HUES6 (cell line): ENCODE measurements around the gene TLCD3B.

ENCODE experiments used
- H3K27ac ChIP-seq: 2 replicates; pipeline ENCODE4 v1.7.0; 2013; ENCODE audit warnings: low read depth, mild to moderate bottlenecking, low read length, inconsistent platforms
- H3K27me3 ChIP-seq: 2 replicates; pipeline ENCODE4 v1.6.1; 2013; ENCODE audit warnings: low read length; ENCODE audit not compliant: control insufficient read depth, insufficient read depth
- H3K36me3 ChIP-seq: 2 replicates; pipeline ENCODE4 v1.6.1; 2013; ENCODE audit warnings: low read length; ENCODE audit not compliant: control insufficient read depth, insufficient read depth
- H3K4me1 ChIP-seq: 2 replicates; pipeline ENCODE4 v1.6.1; 2013; ENCODE audit warnings: low read length; ENCODE audit not compliant: control insufficient read depth, insufficient read depth
- H3K4me3 ChIP-seq: 2 replicates; pipeline ENCODE4 v1.5.1; 2013; ENCODE audit warnings: low read depth, low read length
- H3K9ac ChIP-seq: one replicate; pipeline ENCODE4 v1.6.1; 2013; ENCODE audit warnings: mild to moderate bottlenecking, low read length
- H3K9me3 ChIP-seq: 2 replicates; pipeline ENCODE4 v1.6.1; 2013; ENCODE audit warnings: low read depth, low read length; ENCODE audit not compliant: control insufficient read depth, insufficient read depth

TLCD3B gene

GRCh38 chr16:30003670-30004423 is 27.2 kb downstream of the TLCD3B start:
- Histone ChIP-seq H3K4me1 (no peaks in the 10 kb centered on the region), H3K9me3 (no peaks in the 10 kb centered on the region), H3K27me3 (peaks cover 2% of the 10 kb centered on the region; the same call in 1 of the 2 replicates), H3K4me3 (no peak overlapping the region), H3K9ac (no peak overlapping the region), H3K27ac (no peak overlapping the region), H3K36me3 (peaks cover 39% of the 10 kb centered on the region)

- Histone ChIP-seq H3K27me3 (no peaks in the 10 kb centered on the region), H3K27ac (no peak overlapping the region), H3K9ac (no peak overlapping the region), H3K36me3 (peaks cover 40% of the 10 kb centered on the region), H3K4me3 (no peak overlapping the region), H3K9me3 (no peaks in the 10 kb centered on the region), H3K4me1 (no peaks in the 10 kb centered on the region)
These were observed 28.3 kb downstream of the TLCD3B start for GRCh38 chr16:30002614-30003346.

- no peak overlapping the region for H3K27ac ChIP-seq
- H3K27me3 ChIP-seq, result no peaks in the 10 kb centered on the region
- no peak overlapping the region for H3K9ac ChIP-seq
- peaks cover 35% of the 10 kb centered on the region for H3K36me3 ChIP-seq
- H3K4me1 ChIP-seq, result no peaks in the 10 kb centered on the region
- no peaks in the 10 kb centered on the region for H3K9me3 ChIP-seq
- H3K4me3 ChIP-seq, result no peak overlapping the region
These were observed 30.1 kb downstream of the TLCD3B start for GRCh38 chr16:30000735-30001631.

GRCh38 chr16:29999605-30000004 is 31.5 kb downstream of the TLCD3B start:
- H3K27ac ChIP-seq, result no peak overlapping the region
- H3K36me3 ChIP-seq, result peaks cover 31% of the 10 kb centered on the region
- H3K9me3 ChIP-seq, result no peaks in the 10 kb centered on the region
- no peaks in the 10 kb centered on the region for H3K4me1 ChIP-seq
- H3K9ac ChIP-seq, result no peak overlapping the region
- H3K27me3 ChIP-seq, result no peaks in the 10 kb centered on the region
- H3K4me3 ChIP-seq, result no peak overlapping the region

GRCh38 chr16:29996766-29997250 is 34.3 kb downstream of the TLCD3B start:
- H3K36me3 ChIP-seq, result peaks cover 34% of the 10 kb centered on the region

GRCh38 chr16:29995911-29996765 is 34.9 kb downstream of the TLCD3B start, which contains the start of gene INO80E:
Gene INO80E (plus strand): TSS chr16:29996241. CDS start chr16:29996311, 70 bp downstream.
- H3K9me3 ChIP-seq, result no peaks in the 10 kb centered on the region

More at GRCh38 chr16:29996766-29997250, 34.3 kb downstream of the TLCD3B start:
- Histone ChIP-seq H3K4me3 (peak overlapping the region; percentile 87), H3K27ac (no peak overlapping the region), H3K9me3 (no peaks in the 10 kb centered on the region), H3K9ac (peak overlapping the region; percentile 74), H3K27me3 (no peaks in the 10 kb centered on the region), H3K4me1 (no peaks in the 10 kb centered on the region)

GRCh38 chr16:29995324-29995910 is 35.7 kb downstream of the TLCD3B start, which contains the start of gene HIRIP3:
Gene HIRIP3 (minus strand): TSS chr16:29995617. CDS start chr16:29995605, 12 bp downstream.
- no peaks in the 10 kb centered on the region for H3K27me3 ChIP-seq
- H3K4me1 ChIP-seq, result no peaks in the 10 kb centered on the region
- peak within 1 kb of the TSS; percentile 95 for H3K27ac ChIP-seq
- H3K9me3 ChIP-seq, result no peaks in the 10 kb centered on the region
- H3K4me3 ChIP-seq, result peak within 1 kb of the TSS; percentile 87
- peaks cover 45% of the 10 kb centered on the region for H3K36me3 ChIP-seq
- H3K9ac ChIP-seq, result peak within 1 kb of the TSS; percentile 97

More at GRCh38 chr16:29995911-29996765, 34.9 kb downstream of the TLCD3B start, which contains the start of gene INO80E:
- H3K9ac ChIP-seq, result peak within 1 kb of the TSS; percentile 97
- no peaks in the 10 kb centered on the region for H3K27me3 ChIP-seq
- H3K36me3 ChIP-seq, result peaks cover 39% of the 10 kb centered on the region
- peak within 1 kb of the TSS; percentile 87 for H3K4me3 ChIP-seq
- H3K4me1 ChIP-seq, result no peaks in the 10 kb centered on the region
- peak within 1 kb of the TSS; percentile 95 for H3K27ac ChIP-seq

- H3K27ac ChIP-seq, result peak overlapping the region; percentile 95; the same call in 1 of the 2 replicates
- no peaks in the 10 kb centered on the region for H3K4me1 ChIP-seq
- H3K36me3 ChIP-seq, result peaks cover 49% of the 10 kb centered on the region
These were observed 36.3 kb downstream of the TLCD3B start for GRCh38 chr16:29994600-29995323.

GRCh38 chr16:29993903-29994599 is 37.0 kb downstream of the TLCD3B start:
- Histone ChIP-seq H3K9ac (no peak overlapping the region), H3K27me3 (no peaks in the 10 kb centered on the region), H3K36me3 (peaks cover 51% of the 10 kb centered on the region), H3K9me3 (no peaks in the 10 kb centered on the region), H3K27ac (no peak overlapping the region), H3K4me3 (peak overlapping the region; percentile 87; the same call in 1 of the 2 replicates), H3K4me1 (no peaks in the 10 kb centered on the region)

More at GRCh38 chr16:29994600-29995323, 36.3 kb downstream of the TLCD3B start:
- H3K4me3 ChIP-seq, result peak overlapping the region; percentile 87
- H3K9ac ChIP-seq, result peak overlapping the region; percentile 97
- H3K9me3 ChIP-seq, result no peaks in the 10 kb centered on the region
- no peaks in the 10 kb centered on the region for H3K27me3 ChIP-seq
